GM12865 (cell line): ENCODE results near the gene RASL10A.
A peak's percentile ranks its signal among the peaks of the same experiment; 100 is the strongest.

Source experiments
- DNase-seq: peaks from one replicate; pipeline ENCODE4 v3.0.0; 2010; ENCODE audit warnings: low read depth
- H3K4me3 ChIP-seq: 2 replicates; pipeline ENCODE4 v1.5.1; 2011; ENCODE audit warnings: mild to moderate bottlenecking, low read depth, low read length, control low read depth
- TF ChIP-seq, protein P1 (sequence below): IDR thresholded peaks from 2 replicates; pipeline ENCODE4 v1.5.1; 2011; ENCODE audit warnings: low read length, control low read depth, low read depth, inconsistent platforms; ENCODE audit not compliant: insufficient read depth; ENCODE audit errors: missing control alignments

Gene RASL10A

DNA sequence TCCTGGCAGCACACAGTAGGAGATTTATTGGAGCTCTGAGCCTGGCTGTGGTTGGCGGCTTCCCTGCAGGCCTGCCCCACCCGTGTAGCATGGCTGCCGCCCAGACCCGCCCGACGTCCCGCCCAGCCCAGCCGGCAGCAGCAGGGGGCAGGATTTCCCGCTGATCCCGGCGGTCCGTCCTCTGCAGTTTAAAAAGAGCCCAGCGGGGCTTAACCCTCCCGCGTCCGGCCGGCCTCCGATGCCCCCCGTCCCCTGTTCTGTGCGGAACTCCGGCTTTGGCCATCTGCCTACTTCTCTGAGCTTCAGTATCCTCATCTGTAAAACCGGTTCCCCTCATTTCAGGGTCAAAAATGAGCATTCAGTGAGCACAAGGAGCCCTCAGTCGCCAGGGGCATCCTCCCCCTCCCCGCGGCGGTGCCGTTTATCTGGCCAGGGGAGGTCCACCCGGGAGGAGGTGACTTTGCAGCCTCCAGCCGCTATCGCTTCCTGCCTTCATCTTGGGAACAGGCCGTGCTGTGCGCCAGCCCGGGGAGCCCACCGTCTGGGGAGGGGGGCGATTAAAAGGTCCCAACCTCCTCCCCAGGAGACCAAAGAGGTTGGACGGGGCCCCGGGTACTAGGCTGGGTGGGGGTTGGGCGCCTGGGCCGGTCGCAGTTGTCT lies 9.2 kb downstream of the RASL10A start, which contains the start of gene GAS2L1:
Gene GAS2L1 (plus strand): TSS at position 476 of the 660 bp plus-strand sequence. CDS start 1,456 bp downstream, outside the sequence.
- TF ChIP-seq, protein P1, sequence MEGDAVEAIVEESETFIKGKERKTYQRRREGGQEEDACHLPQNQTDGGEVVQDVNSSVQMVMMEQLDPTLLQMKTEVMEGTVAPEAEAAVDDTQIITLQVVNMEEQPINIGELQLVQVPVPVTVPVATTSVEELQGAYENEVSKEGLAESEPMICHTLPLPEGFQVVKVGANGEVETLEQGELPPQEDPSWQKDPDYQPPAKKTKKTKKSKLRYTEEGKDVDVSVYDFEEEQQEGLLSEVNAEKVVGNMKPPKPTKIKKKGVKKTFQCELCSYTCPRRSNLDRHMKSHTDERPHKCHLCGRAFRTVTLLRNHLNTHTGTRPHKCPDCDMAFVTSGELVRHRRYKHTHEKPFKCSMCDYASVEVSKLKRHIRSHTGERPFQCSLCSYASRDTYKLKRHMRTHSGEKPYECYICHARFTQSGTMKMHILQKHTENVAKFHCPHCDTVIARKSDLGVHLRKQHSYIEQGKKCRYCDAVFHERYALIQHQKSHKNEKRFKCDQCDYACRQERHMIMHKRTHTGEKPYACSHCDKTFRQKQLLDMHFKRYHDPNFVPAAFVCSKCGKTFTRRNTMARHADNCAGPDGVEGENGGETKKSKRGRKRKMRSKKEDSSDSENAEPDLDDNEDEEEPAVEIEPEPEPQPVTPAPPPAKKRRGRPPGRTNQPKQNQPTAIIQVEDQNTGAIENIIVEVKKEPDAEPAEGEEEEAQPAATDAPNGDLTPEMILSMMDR, result peak; percentile 34
- peak; percentile 55 for DNase-seq
- H3K4me3 ChIP-seq, result peak within 1 kb of the TSS; percentile 41

DNA sequence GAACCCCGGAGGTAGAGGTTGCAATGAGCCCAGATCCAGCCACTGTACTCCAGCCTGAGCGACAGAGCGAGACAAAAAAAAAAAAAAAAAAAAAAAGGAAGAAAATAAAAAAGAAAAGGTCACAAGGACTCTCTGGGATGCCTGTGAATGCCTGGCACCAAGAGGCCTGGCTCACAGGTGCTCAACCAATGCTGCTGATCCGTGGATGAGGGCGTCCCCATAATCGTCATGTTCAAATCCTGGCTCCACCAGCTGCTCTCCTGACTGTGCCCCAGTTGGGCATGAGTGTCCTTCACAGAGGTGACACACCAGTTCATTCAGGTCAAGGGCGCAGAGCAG lies 9.7 kb downstream of the RASL10A start:
- H3K4me3 ChIP-seq, result no peak overlapping the region

DNA sequence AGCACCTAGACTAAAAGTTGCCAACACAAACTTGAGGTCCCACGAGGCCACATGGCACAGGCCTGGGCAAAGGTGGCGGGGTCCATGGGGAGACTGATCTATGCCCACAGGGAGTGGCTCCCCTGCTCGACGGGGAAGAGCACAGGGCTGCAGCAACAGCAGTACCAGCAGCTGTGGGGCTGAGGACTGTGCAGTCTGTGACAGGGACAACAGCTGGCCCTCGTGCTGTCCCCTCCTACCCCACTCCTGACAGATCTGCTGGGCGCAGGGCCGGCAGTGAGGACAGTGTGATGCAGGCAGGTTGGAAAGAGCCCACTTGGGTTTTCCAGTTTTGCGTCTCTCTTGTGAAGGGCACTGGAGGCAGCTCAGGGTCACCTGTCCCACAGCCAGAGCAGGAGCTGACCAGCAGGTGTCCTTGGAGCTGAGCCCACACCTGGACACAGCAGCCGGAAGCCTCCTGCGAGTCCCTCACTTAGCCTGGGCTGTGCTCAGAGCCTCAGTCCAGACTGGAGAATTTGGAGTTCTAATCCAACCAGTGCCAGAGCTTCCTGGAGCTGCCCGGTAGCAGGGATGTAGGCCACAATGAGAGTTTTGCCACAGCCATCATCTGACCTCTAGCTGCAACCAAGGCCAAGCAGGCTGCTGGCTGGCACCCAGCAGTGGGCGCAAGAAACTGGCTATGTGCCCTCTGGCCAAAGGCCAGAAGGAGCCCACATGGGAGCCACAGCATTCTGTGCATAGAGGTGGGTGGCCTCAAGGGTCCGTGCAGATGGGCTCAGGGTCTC lies 12.6 kb downstream of the RASL10A start:
- TF ChIP-seq, protein P1, result no peak
- no peak overlapping the region for H3K4me3 ChIP-seq
- no peak for DNase-seq

More for the DNA sequence above, 9.7 kb downstream of the RASL10A start:
- no peak for DNase-seq
- TF ChIP-seq, protein P1, result no peak

DNA sequence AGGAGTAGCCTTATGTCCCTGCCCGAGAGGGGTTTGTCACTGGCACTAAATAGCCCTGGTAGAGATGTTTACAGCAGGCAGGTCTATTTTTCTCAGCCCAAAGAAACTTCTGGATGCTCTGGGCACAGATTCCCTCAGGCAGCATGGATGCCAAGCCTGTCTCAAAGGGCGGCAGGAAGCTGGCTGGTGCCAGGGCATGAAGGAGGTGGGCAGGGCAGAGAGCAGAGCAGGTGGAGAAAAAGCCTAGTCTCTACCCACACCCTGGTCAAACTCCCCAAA lies 13.2 kb downstream of the RASL10A start:
- TF ChIP-seq, protein P1, result no peak

DNA sequence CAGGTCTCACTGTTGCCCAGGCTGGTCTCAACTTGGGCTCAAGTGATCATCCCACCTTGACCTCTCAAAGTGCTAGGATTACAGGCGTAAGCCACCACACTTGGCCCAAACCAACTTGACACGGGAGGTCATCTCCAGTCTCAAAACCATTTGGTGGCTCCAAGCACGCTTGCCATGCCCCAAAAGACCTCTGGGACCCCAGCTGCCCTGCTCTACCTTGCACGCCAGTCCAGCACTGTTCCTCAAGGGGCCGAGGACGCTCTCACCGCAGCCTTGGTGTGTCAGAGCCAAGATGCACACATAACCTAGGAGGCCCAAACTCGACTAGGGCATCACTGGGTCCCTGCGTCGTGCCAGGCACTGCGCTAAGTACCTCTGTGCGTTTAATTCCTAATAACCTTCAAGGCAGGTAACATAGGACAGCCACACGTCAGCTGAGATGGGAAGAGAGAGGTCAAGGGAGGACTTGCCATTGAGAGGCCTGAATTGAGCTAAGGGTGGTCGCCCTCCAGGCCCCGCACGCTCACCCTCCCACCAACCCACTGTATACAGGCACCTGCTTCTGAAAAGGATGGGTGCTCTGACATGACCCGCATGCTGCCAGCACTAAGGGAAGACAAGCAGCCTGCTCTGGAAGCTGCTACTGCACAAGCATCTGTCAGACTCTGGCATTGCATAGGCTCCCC lies 13.6 kb downstream of the RASL10A start:
- DNase-seq, result no peak
- TF ChIP-seq, protein P1, result no peak
- H3K4me3 ChIP-seq, result no peak overlapping the region

More for the DNA sequence above, 13.2 kb downstream of the RASL10A start:
- DNase-seq, result no peak
- no peak overlapping the region for H3K4me3 ChIP-seq

DNA sequence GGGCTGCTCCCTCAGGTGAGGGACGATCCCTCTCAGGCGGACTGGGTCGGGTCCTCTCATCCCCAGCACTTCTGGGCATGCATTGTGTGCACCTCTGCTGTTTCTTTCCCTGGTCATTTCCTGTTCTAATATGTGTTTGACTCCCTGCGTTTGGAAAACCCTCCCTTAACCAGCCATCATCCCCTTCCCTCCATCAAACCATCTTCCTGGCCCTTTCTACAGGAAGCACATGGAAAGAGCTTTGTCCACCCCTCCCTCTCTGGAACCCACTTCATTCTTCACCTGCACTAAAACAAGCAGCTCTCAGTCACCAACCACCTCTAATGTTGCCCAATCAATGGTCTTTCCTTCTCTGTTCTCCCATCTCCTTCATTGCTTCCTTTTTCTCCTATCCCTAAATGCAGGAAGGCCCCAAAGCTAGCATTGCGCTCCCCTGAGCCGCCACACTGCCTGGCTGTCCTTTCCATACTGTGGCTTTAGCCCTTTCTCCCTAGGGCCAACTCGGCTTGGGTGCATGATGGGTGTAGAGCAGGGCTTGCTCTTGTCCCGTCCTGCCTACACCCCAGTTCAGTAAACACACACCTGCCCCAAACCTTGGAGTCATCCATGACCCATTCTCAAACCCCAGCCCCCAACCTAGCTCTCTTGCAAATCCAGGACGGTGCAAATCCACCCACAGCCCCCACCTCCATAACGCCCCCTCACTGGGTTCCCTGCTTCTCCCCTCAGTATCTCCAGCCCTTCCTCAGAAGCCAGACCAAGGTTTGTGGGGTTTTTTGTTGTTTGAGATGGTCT lies 14.5 kb downstream of the RASL10A start:
- DNase-seq, result no peak
- TF ChIP-seq, protein P1, result no peak
- H3K4me3 ChIP-seq, result no peak overlapping the region
